Mucosa of descending colon (tissue), 3 donors: ENCODE results near the gene PLEKHA4. TPM values are rescaled to one million over a fixed set of nuclear protein-coding genes. Genes with fewer than 3 reads are reported as not detected.

Experiments
- ATAC-seq: fragments of 200-7000 bp; cut with Tn5 transposase; one replicate; pipeline ENCODE4 v1.9.1; 2020; ENCODE audit warnings: mild to moderate bottlenecking, moderate library complexity
- DNase-seq, 3 donors: peaks; one replicate each; pipeline ENCODE4 v3.0.0-alpha.2; 2020
- H3K36me3 ChIP-seq: fragments of 200-600 bp; one replicate; pipeline ENCODE4 v1.8.0; 2021; ENCODE audit warnings: low read depth, mild to moderate bottlenecking
- H3K4me1 ChIP-seq: fragments of 200-600 bp; one replicate; pipeline ENCODE4 v1.8.0; 2021; ENCODE audit warnings: low read depth, mild to moderate bottlenecking
- H3K4me3 ChIP-seq: fragments of 200-600 bp; one replicate; pipeline ENCODE4 v1.8.0; 2021; ENCODE audit warnings: mild to moderate bottlenecking
- H3K9me3 ChIP-seq: fragments of 200-600 bp; one replicate; pipeline ENCODE4 v1.8.0; 2021; ENCODE audit warnings: mild to moderate bottlenecking
- intact Hi-C, 2 donors: fragments of 100-400 bp; cut with DNase I in 1 of 2; cut with micrococcal nuclease in 1 of 2; formaldehyde crosslinking; loops; one replicate each; pipeline versions ENCODE4 v1.11.0 to v1.11.1; 2022; cut with DNase I, micrococcal nuclease
- long read RNA-seq, 2 donors: library from polyadenylated mRNA; unstranded; transcript quantifications; one replicate each; pipeline ENCODE4 v2.0.0, GENCODE V29; 2019 to 2021
- total RNA-seq, 3 donors: library from RNA; stranded (reverse); fragmentation: NEBNext Ultra II Directional in 2 of 3; extraction: Animal tissue kit (Norgen Biotek cat#: 25700) in 2 of 3; gene quantifications; one replicate each; pipeline versions ENCODE4 v1.2.1 to v1.2.4, GENCODE V29; 2021 to 2023
- TF ChIP-seq, protein P1 (sequence below): fragments of 200-600 bp; IDR thresholded peaks from one replicate; pipeline ENCODE4 v1.8.0; 2022; ENCODE audit warnings: antibody characterized with exemption, mild to moderate bottlenecking
- donor health status: DM: no; HTN: no; CAD: no; lungs with moderate emphysema.
- donor health status: DM: no; HTN: no; CAD: no.
- donor health status: DM: no; HTN: yes; CAD: no.

Gene PLEKHA4, protein sequence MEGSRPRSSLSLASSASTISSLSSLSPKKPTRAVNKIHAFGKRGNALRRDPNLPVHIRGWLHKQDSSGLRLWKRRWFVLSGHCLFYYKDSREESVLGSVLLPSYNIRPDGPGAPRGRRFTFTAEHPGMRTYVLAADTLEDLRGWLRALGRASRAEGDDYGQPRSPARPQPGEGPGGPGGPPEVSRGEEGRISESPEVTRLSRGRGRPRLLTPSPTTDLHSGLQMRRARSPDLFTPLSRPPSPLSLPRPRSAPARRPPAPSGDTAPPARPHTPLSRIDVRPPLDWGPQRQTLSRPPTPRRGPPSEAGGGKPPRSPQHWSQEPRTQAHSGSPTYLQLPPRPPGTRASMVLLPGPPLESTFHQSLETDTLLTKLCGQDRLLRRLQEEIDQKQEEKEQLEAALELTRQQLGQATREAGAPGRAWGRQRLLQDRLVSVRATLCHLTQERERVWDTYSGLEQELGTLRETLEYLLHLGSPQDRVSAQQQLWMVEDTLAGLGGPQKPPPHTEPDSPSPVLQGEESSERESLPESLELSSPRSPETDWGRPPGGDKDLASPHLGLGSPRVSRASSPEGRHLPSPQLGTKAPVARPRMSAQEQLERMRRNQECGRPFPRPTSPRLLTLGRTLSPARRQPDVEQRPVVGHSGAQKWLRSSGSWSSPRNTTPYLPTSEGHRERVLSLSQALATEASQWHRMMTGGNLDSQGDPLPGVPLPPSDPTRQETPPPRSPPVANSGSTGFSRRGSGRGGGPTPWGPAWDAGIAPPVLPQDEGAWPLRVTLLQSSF
- total RNA-seq = 10 to 100 TPM in 2 of 3 donors, 1 to 10 TPM in 1; 4.6 to 30.2 (median 21.5) TPM
- long read RNA-seq, donor 1, partial matches to known transcripts = 3 of 19 reads
- long read RNA-seq, donor 1, other reads (novel, unspliced or antisense) = 12 of 19 reads
- long read RNA-seq, donor 2, partial matches to known transcripts = 2 of 3 reads
- long read RNA-seq, donor 2, other reads (novel, unspliced or antisense) = 1 of 3 reads

DNA sequence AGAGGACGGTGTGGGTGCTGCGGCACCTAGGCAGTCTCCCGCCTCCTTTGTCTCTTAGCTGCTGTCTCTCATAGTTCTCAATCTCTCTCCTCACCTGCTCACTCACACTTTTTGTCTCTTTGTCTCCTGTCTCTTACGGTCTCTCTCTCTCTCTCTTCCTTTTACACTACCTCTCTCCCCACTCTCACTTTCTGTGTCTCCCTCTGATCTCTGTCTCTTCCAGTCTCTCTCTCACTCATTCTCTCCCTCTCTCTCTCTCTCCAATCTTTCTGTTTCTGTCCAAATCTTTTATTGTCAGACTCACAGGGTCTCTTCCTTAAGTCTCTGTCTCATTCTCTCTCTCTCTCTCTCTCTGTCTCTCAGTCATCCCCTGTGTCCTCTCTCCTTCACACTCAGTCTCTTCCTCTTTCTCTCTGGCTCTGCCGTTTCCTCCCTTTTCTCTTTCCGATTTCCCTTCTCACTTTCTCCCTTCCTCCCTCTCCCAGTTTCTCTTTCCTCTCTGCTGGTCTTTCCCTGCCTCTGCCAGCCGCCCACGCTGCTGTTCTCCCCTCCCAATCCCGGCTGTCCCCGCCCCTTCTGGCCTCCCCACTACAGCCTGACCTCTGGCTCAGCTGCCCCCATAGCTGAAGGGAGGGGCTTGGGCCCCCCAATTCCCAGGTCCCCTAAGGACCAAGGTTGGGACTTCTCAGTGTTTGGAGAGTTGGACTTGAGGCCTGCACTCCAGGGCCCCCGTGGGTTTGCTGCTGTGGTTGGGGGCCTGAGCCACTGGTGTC, at the start of gene PLEKHA4:
PLEKHA4 (minus strand) TSS at position 504 of the 773 bp plus-strand sequence. CDS start 997 bp downstream, outside the sequence.
- ATAC-seq (no peak), DNase-seq (peak; percentile 51 to 68 (median 64))
- Histone ChIP-seq H3K36me3 (no peaks in the 10 kb centered on the region), H3K4me3 (no peak within 1 kb of the TSS), H3K4me1 (peaks cover 13% of the 10 kb centered on the region), H3K9me3 (no peaks in the 10 kb centered on the region)
- TF ChIP-seq, protein P1, sequence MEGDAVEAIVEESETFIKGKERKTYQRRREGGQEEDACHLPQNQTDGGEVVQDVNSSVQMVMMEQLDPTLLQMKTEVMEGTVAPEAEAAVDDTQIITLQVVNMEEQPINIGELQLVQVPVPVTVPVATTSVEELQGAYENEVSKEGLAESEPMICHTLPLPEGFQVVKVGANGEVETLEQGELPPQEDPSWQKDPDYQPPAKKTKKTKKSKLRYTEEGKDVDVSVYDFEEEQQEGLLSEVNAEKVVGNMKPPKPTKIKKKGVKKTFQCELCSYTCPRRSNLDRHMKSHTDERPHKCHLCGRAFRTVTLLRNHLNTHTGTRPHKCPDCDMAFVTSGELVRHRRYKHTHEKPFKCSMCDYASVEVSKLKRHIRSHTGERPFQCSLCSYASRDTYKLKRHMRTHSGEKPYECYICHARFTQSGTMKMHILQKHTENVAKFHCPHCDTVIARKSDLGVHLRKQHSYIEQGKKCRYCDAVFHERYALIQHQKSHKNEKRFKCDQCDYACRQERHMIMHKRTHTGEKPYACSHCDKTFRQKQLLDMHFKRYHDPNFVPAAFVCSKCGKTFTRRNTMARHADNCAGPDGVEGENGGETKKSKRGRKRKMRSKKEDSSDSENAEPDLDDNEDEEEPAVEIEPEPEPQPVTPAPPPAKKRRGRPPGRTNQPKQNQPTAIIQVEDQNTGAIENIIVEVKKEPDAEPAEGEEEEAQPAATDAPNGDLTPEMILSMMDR = no peak
- intact Hi-C loops = no loop called here

DNA sequence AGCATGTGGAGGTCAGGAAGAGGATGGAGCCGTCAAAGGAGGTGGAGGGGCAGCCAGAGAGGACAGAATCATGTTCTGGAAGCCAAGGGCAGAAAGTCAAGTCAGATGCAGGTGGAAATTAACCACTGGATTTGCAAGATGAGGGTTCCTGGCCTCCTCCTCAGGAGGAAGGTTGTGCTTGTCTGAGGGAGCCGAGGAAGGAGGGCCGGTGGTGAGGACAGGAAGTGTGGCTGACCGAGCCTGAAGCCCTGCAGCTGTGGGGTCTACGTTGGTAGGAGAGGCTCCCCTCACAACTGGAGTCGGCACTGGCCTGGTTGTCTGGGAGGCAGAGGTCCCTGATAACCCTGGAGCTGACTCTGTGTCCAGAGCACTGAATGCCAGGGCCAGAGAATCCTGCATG, 49.7 kb upstream of the PLEKHA4 start:
- Histone ChIP-seq H3K9me3 (no peaks in the 10 kb centered on the region), H3K4me1 (no peaks in the 10 kb centered on the region), H3K36me3 (no peaks in the 10 kb centered on the region), H3K4me3 (no peak overlapping the region)
- no peak for ATAC-seq
- intact Hi-C loops = no loop called here
- no peak for DNase-seq
- TF ChIP-seq, protein P1 = no peak

DNA sequence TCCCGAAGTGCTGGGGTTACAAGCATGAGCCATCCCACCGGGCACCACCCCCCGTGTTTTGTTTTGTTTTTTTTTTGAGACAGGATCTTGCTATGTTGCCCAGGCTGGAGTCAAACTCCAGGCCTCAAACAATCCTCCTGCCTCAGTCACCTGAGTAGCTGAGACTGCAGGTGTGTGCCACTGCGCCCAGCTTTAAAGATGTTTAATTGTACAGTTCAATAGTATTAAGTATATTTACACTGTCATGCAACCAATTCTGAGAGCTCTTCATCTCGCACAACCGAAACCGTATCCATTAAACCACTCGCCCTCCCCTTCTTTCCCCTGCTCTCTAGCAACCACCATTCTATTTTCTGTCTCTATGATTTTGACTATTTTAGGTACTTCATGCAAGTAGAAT, 47.3 kb upstream of the PLEKHA4 start:
- intact Hi-C loops = no loop called here
- ATAC-seq = no peak
- DNase-seq = no peak
- H3K4me3 ChIP-seq = no peak overlapping the region
- no peaks in the 10 kb centered on the region for H3K36me3 ChIP-seq
- TF ChIP-seq, protein P1 = no peak
- H3K4me1 ChIP-seq = no peaks in the 10 kb centered on the region
- H3K9me3 ChIP-seq = no peaks in the 10 kb centered on the region

DNA sequence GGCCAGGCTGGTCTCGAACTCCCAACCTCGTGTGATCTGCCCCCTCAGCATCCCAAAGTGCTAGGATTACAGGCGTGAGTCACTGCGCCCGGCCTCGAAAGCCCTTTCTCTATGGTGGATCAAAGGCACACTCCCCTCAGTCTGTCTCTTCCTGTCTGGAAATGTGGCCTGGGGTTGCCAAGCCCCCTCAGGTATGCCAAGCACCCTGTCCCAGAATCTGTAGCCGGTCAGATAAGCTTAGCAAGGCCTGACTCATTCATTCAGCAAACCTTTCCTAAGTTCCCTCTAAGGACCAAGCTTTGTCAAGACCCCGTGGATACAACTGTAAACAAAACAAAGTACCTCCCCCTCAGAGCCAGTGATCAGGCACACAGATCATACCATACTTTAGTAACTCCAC, 45.8 kb upstream of the PLEKHA4 start:
- DNase-seq (no peak), ATAC-seq (no peak)
- Histone ChIP-seq H3K9me3 (no peaks in the 10 kb centered on the region), H3K4me3 (no peak overlapping the region), H3K4me1 (no peaks in the 10 kb centered on the region), H3K36me3 (no peaks in the 10 kb centered on the region)
- intact Hi-C loops = no loop called here
- TF ChIP-seq, protein P1 = no peak
